ENCODE measurements around the gene ACVRL1.

ACVRL1 gene
- 10.6 to 87.8 (median 36.4) reads per million in 18 experiments for total RNA-seq

DNA sequence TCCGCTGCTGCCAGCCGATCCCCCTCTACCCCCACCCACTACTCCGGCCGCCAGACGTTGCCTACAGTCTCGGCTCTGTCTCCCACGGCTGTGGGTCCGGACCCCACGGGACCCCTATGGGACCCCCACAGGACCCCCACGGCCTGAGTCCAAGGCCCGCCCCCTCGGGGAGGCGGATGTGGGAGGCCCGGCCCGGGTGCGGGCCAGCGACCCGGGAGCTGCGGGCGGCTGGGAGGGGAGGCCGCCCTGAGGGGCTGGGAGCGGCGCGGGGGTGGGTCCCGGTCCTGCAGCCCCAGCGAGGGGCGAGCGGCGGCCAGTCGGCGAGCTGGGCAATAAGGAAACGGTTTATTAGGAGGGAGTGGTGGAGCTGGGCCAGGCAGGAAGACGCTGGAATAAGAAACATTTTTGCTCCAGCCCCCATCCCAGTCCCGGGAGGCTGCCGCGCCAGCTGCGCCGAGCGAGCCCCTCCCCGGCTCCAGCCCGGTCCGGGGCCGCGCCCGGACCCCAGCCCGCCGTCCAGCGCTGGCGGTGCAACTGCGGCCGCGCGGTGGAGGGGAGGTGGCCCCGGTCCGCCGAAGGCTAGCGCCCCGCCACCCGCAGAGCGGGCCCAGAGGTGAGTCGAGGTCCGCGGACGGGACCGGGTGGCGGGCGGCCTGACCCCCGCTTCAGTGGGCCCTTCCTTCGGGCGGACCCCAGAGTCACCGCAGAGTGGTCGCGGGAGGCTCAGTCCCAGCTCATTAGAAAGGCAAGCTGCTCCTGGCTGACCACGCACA lies at the start of gene ACVRL1:
Gene ACVRL1, plus strand, starts transcription at position 422 of the 773 bp plus-strand sequence. CDS start 4,971 bp downstream, outside the sequence.
- no peak for DNase-seq

GRCh38 chr12:51860986-51861385 lies 46.3 kb upstream of the ACVRL1 start:
- DNase-seq: no peak

DNA sequence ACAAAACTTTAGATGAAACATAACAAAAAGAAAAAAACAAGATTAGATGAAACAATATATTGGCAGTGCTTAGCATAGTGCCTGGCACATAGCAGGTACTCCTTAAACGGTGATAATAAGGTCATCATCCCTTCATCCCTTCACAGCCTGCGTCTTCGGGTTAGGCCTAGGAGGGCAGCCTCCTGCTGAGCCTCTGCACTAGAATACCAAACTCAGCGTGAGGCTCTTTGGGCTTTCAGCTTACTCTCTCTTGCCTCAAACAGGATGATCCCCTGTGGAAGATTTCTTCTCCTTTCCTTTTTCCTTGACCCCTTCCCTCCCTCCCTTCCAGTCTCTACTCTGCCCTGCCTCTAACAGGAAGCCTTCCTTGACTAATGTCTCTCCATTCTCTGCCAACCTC lies 44.4 kb upstream of the ACVRL1 start:
- DNase-seq: no peak

DNA sequence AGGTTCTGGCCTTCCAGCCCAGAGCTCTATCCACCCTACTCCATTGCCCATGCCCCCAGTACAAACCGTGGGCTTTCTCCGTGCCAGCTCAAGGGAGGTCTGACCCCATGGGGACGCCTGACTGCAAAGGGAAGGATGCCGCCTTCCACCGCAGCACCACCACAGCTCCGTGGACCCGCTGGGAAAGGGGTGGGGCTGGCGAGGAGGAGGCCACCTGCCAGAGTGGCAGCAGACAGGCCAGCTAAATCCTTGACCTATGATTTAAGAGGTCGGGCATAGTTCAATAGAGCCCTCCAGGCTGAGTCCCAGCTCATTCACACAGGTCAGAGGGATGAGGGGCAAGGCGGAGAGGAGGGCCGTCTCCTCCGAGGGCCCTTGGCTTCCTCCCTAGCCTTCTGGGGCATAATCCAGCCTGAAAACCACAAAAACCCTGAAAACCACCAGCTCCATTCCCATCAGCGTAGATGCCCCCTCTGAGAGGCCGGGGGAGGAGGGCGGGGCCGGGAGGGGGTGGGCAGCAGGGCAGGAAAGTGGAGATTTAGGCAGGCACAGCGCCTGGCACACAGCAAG lies 43.9 kb upstream of the ACVRL1 start:
- DNase-seq: no peak

DNA sequence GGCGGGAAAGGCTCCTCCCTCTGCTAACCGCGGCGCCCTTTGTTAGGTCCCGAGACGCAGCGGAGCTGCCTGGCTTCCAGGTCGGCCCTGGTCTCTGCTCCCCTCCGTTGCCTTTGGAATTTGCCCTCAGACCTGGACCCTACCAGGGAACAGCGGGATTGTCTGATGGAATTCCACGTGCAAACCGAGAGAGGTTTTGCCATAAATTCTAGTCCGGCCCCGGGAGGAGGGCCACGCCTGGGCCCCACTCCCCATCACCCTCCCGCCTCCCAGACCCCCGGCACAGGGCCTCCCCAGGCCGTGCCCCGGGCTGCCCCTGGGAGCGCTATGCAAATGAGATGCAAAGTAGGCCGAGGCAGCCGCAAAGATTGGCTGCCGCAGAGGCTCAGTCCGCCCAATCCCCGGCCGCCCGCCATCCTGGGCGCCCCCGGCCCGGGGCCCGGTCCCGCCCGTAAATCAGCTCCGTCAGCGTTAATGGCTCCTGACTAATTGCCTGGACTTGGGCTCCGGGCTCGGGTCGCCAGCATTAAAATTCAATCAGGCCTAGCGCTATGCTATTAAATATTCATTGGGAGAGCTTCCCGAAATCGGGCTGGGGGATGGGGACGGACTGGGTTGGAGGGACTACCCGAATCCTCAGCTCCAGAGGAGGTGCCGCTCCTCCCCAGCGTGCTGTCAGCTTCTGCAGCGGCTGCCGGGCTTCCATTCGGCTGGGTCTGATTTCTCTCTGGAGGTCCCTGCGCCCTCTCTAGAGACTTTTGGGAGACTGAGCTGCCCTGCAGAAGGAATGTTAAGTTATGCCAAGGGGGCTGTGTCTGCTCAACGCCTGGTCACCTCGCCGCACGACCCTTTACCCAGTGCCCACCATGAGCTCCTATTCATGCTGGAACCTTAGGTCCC lies 43.1 kb upstream of the ACVRL1 start:
- peak in 1 of 2 donors; percentile 9 for DNase-seq

- peak in 1 of 2 donors; percentile 11 for DNase-seq
Observed at GRCh38 chr12:51864833-51865670, 42.3 kb upstream of the ACVRL1 start.

GRCh38 chr12:51865757-51866270 lies 41.5 kb upstream of the ACVRL1 start:
- DNase-seq: no peak

GRCh38 chr12:51866324-51866723 lies 41.0 kb upstream of the ACVRL1 start:
- no peak for DNase-seq

DNA sequence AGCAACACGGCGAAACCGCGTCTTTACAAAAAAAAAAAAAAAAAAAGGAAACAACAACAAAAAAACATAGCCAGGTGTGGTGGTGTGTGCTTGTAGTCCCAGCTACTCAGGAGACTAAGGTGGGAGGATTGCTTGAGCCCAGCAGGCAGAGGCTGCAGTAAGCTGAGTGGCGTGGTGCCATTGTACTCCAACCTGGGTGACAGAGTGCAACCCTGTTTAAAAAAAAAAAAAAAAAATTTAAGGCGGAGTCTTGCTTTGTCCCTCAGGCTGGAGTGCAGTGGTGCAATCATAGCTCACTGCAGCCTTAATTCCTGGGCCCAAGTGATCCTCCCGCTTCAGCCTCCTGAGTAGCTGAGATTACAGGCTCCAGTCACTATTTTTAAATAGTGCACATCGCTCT lies 40.5 kb upstream of the ACVRL1 start:
- no peak for DNase-seq

GRCh38 chr12:51867371-51867770 lies 39.9 kb upstream of the ACVRL1 start:
- DNase-seq: no peak

DNA sequence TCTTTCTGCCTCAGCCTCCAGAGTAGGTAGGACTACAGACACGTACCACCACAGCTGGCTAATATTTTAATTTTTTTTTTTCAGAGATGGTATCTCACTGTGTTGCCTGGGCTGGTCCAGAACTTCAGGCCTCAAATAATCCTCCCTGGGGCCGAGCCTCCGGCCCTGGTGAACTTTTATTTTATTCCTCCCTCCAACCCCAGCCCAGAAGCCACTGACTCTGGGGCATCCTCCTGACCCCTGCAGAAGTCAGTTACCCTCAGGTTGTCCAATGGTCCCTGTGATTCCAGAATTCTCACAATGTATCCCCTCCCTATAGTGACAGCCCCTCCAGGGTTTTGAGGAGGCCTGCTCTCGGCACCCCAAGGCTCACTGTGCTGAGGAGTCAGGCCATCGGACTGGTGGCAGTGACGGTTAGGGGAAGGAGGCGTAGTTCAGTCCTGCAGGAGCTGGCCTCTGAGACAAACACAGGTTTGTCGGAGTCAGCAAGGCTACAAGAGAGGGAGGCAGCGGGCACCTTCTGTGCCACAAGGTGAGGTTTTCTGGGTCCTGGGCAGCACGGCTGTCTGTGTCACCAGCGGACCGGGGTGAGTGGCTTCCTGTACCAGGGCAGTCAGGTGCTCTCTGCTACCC lies 39.4 kb upstream of the ACVRL1 start:
- DNase-seq: no peak

GRCh38 chr12:51868821-51869495 lies 38.3 kb upstream of the ACVRL1 start:
- no peak for DNase-seq

DNA sequence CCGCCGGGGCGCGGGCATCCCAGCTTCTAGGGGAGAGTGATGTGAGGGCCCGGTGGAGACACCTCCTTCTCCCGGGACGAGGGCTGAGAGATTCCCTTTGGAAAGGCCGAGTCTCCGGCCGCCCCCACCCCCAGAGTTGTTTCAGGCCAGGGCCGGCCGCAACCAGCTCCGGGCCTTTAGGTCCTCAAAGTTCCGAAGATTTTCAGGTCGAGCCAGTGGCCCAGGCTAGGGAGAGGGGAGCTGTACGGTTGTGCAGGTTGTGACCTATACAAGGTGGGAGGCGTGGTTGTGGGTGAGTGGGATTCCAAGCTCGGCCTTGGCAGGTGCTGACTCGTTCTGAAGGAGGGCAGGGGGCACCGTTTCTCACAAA lies 37.8 kb upstream of the ACVRL1 start:
- DNase-seq: no peak

GRCh38 chr12:51869931-51870330 lies 37.4 kb upstream of the ACVRL1 start:
- DNase-seq: peak; percentile 23 to 44

DNA sequence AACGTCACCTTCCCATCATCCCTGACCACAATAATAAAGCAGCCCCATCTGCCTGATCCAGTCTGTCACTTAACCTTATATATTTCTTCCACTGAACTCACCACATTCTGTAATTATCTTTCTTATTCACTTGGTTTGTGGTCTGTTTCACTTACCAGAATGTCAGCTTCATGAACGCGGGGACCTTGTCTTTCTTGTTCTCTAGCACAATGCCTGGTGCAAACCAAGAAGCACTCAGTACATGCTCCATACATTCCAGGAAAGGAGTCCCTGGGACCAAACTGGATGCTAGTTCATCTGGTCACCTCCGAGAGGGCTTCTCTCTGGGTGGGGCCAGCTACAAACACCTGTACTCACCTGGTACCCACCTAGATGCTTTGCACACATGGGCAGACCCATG lies 36.8 kb upstream of the ACVRL1 start:
- no peak for DNase-seq

DNA sequence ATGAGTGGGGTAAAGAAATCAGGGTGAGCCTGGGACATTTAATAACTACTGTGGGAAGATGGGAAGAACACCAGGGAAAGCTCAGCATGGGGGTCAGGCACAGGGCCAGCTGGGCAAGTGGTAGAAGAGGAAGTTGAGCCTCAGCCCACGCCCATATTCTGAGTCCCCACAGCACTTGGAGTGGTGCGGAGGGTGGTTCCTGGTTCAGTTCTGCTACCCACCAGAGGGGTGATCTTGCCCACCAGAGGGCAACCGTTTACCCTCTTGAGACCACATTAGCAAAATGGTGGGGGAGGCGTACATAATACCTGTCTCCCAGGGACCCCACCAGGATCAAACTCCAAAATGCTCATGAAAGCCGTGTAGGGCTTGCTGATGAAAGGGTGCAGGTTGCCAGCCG lies 36.2 kb upstream of the ACVRL1 start:
- peak; percentile 78 to 86 for DNase-seq

DNA sequence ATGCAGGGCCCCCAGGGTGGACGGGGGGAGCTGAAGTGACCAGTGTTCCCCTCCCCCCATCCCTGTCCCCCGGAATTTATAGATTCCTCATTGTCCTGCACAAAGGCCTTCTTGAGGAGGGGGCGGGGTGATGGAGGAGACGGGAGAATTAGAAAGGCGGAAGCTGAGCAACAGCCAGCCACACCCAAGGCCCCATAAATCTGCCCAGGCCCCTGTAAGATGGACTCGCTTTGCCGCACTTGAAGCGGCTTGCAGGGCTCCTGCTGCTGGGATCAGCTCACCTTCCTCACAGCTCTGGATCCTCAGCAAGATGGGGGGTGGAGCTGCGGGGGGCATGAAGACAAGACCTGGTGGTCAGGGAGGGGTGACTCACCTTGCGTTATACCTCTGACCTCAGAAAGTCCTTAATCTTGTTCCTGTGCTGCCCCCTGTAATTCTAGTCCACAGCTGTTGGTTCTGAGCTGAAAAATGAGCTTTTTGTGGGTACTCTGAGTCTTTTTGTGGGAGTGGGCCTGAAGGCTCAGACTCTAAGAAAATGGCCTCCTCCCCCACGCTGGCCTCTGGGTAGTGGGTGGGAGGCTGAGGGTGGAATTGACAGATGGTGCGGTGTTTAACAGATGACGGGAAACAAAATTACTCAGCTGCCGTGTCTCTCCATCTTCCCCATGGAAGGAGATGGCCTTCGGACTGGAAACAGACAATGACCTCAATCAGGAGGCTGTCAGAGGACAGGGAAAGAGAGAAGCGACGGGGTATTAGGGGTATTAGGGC lies 35.2 kb upstream of the ACVRL1 start:
- DNase-seq: no peak

GRCh38 chr12:51872689-51872981 lies 34.7 kb upstream of the ACVRL1 start:
- no peak for DNase-seq

GRCh38 chr12:51873251-51873994 lies 33.9 kb upstream of the ACVRL1 start:
- DNase-seq: no peak

GRCh38 chr12:51874000-51874399 lies 33.3 kb upstream of the ACVRL1 start:
- DNase-seq: no peak

All from inflammatory macrophage (primary cell).